PC-3 (cell line): ENCODE results near the gene CDH4.

Source experiments
- CTCF ChIP-seq: fragments of 300-600 bp; sonication (generic); conservative IDR thresholded peaks from 2 replicates; pipeline ENCODE4 v1.5.1; 2017; ENCODE audit warnings: antibody characterized with exemption, low read depth, mild to moderate bottlenecking, low read length
- EZH2phosphoT487 ChIP-seq: fragments of 300-600 bp; sonication (generic); IDR thresholded peaks from 2 replicates; pipeline ENCODE4 v1.6.1; 2018; ENCODE audit warnings: mild to moderate bottlenecking, antibody characterized with exemption, low read length, borderline replicate concordance

- TF ChIP-seq CTCF (no peak), EZH2phosphoT487 (no peak)
Measured at GRCh38 chr20:61805781-61806180, 553.7 kb downstream of the CDH4 start.
